Adipocyte (in vitro differentiated cells): ENCODE results near the gene ARHGEF19.
A peak's percentile ranks its signal among the peaks of the same experiment; 100 is the strongest.

Source experiments
- DNase-seq: peaks from one replicate; pipeline ENCODE4 v3.0.0-alpha.2; 2015; ENCODE audit warnings: low read depth
- H3K27me3 ChIP-seq: replicated peaks from 2 replicates; pipeline ENCODE4 v1.7.0; 2013; ENCODE audit warnings: mild to moderate bottlenecking, low read length, moderate library complexity; ENCODE audit not compliant: control insufficient read depth, insufficient read depth
- H3K36me3 ChIP-seq: 2 replicates; pipeline ENCODE4 v1.7.0; 2013; ENCODE audit warnings: low read length, mild to moderate bottlenecking, moderate library complexity; ENCODE audit not compliant: control insufficient read depth, insufficient read depth, severe bottlenecking
- H3K4me1 ChIP-seq: 2 replicates; pipeline ENCODE4 v1.7.0; 2013; ENCODE audit warnings: mild to moderate bottlenecking, low read length, moderate library complexity; ENCODE audit not compliant: control insufficient read depth, insufficient read depth
- H3K4me3 ChIP-seq: 2 replicates; pipeline ENCODE4 v1.7.0; 2013; ENCODE audit warnings: mild to moderate bottlenecking, low read length, moderate library complexity
- H3K9ac ChIP-seq: 2 replicates; pipeline ENCODE4 v1.7.0; 2013; ENCODE audit warnings: mild to moderate bottlenecking, low read length, moderate library complexity
- H3K9me3 ChIP-seq: 2 replicates; pipeline ENCODE4 v1.7.0; 2013; ENCODE audit warnings: mild to moderate bottlenecking, low read length, moderate library complexity; ENCODE audit not compliant: control insufficient read depth

The ARHGEF19 gene

DNA sequence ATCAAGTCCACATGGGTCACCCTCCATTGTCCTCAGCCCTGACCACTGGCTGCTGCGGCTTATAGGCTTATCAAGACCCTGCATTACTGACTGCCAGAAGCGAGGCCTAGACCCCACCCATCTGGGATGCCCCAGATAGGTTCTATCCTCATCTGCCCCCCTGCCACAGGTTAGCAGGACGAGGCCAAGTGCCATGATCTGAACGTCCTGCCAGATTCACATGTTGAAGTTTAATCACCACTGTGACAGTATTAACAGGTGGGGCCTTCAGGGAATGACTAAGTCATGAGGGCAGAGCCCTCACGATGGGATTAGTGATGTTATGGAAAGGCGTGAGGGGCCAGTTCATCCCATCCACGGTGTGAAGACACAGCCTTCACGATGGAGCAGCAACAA is 30.8 kb upstream of the ARHGEF19 start:
- Histone ChIP-seq H3K4me1 (peaks cover 8% of the 10 kb centered on the region), H3K9ac (no peak overlapping the region), H3K27me3 (no peaks in the 10 kb centered on the region), H3K4me3 (no peak overlapping the region), H3K36me3 (peaks cover 6% of the 10 kb centered on the region), H3K9me3 (no peaks in the 10 kb centered on the region)
- no peak for DNase-seq

DNA sequence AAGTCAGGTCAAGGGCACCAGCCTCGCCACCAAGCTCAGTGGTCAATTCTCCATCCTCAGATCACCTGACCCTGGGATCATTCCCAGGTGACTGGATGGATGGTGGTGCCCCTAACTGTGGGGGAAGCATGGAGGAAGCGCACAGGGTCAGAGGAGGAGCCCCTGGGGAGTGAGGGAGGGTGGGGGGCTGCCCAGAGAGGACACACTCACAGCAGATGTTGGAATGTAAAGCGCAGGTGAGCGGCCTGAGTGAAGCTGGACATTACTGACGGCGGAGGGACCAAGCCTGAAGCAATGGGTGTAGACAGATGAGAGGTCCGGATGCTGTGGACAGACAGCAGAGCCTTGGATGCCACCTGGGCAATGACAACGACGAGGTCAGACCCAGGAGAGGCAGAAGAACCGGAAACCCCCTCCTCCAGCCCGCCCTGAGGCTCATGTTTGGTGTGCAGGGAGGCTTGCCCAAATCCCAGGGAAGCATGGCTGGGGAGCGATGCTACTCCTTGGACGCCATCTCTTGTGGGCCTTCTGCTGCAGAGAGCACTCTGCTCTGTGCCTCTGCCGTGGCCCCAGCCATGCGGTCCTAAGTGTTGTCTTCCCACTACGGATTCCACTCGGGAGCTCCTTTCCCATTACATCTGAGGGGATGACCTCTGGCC is 30.2 kb upstream of the ARHGEF19 start:
- peaks cover 6% of the 10 kb centered on the region for H3K36me3 ChIP-seq
- H3K27me3 ChIP-seq = no peaks in the 10 kb centered on the region
- H3K9me3 ChIP-seq = no peaks in the 10 kb centered on the region
- peaks cover 6% of the 10 kb centered on the region for H3K4me1 ChIP-seq
- no peak overlapping the region for H3K9ac ChIP-seq
- H3K4me3 ChIP-seq = no peak overlapping the region
- DNase-seq = no peak

DNA sequence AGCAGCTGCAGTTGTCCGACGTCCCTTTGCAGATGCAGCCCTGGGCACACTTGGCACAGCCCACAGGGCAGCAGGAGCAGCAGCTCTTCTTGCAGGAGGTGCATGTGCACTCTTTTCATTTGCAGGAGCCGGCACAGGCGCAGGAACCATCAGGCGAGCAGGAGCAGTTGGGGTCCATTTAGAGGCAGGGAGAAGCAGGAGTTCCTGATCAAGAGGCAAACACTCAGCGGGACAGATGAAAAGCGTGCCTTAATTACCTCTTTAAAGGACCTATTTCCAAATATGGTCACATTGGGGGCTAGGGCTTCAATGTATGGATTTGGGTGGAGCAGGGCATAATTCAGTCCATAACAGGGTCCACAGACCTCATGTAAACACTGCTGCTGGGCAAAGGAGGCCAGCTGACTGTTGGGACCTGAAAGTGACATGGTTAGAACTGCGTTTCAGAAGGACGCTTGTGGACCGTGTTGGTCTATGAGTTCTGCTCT is 28.8 kb upstream of the ARHGEF19 start:
- Histone ChIP-seq H3K4me1 (peaks cover 15% of the 10 kb centered on the region), H3K36me3 (no peaks in the 10 kb centered on the region), H3K4me3 (no peak overlapping the region), H3K9me3 (no peaks in the 10 kb centered on the region), H3K9ac (no peak overlapping the region), H3K27me3 (no peaks in the 10 kb centered on the region)
- no peak for DNase-seq

DNA sequence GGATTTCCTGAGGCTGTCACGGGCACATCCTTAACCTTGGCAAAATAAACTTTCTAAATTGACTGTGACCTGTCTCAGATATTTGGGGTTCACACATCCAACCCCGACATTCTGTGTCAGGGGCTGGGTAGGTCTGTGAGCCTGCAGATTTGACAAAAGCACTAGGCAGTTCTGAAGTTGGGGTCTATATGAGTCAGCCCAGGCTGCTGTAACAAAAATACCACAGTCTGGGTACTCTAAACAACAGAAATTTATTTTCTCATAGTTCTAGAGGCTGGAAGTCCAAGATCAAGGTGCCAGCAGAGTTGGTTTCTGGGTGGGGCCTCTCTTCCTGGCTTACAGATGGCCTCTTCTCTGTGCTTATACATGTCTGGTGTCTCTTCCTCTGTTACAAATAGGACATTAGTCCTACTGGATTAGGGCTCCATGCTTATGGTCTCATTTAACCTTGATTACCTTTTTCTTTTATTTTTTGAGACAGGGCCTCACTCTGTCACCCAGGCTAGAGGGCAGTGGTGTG is 27.6 kb upstream of the ARHGEF19 start:
- Histone ChIP-seq H3K27me3 (no peaks in the 10 kb centered on the region), H3K36me3 (no peaks in the 10 kb centered on the region), H3K9me3 (no peaks in the 10 kb centered on the region), H3K4me3 (no peak overlapping the region), H3K4me1 (peaks cover 18% of the 10 kb centered on the region), H3K9ac (no peak overlapping the region)
- DNase-seq = no peak

DNA sequence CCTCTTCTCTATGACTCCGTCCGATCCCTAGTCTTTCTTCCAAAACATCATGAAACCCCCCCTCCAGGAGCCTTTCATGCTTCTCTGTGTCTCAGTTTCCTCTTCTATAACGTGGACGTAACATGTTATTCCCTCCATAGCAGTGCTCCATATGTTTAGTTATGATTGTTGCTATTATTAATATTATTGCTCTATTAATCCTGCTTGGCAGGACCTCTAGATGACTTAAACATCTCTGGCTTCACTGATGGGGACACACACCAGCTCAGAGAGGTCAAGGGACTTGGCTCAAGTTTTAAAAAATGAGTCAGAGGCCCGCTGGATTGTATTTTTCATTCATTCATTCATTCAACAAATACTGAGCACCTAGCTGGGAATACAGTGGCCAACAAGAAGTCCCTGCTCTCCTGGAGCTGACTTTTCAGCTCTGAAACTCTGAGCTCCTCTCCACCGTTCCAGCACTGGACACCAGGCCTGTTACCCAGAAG is 24.9 kb upstream of the ARHGEF19 start:
- H3K4me1 ChIP-seq = peaks cover 18% of the 10 kb centered on the region
- H3K9me3 ChIP-seq = no peaks in the 10 kb centered on the region
- peak overlapping the region; percentile 86 for H3K9ac ChIP-seq
- peak overlapping the region; percentile 84 for H3K4me3 ChIP-seq
- no peaks in the 10 kb centered on the region for H3K27me3 ChIP-seq
- peak; percentile 36 for DNase-seq
- no peaks in the 10 kb centered on the region for H3K36me3 ChIP-seq

DNA sequence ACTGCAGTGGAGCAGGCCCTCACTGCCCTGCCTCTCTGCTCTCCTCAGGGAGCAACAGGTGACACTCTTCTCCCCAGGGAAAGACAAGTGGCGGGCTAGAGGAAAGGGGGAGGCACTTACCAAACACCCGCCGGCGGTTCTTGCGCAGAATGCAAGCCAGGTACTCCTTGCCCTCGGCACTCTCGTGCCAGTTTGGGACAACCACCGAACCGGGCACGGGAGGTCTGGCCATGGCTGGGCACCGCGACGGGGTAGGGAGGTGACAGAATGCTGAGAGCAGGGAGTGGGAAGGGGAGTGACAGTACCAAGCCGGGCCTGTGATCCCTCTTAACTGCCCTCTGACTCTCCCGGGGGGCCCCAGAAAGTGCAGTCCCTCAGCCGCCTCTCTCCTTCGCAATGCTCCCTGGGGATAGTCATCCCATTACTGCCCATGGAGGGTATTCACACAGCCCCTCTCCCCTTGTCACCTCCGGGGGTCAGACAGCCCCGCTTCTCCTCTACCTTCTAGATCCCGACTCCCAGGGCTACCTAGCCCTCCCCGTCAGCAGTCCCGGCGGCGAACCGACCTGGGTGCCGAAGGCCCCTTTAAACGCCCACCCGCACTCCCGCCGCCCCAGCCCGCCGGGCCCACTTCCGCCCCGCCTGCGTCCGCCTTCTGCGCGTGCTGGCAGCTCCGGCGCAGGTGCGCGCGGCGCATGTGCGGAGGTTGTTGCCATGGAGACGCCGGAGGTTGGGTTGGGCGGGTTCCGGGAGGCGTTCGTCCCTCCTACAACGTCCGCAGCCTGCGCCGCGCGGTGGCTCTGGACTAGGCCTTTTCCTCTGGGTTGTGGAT is 24.3 kb upstream of the ARHGEF19 start, which contains the start of gene CPLANE2:
Gene CPLANE2 (minus strand): TSS at position 673 of the 832 bp plus-strand sequence. CDS start 441 bp downstream, at position 232.
- H3K9me3 ChIP-seq = no peaks in the 10 kb centered on the region
- no peaks in the 10 kb centered on the region for H3K27me3 ChIP-seq
- peak; percentile 98 for DNase-seq
- H3K9ac ChIP-seq = peak within 1 kb of the TSS; percentile 86
- H3K4me1 ChIP-seq = peaks cover 18% of the 10 kb centered on the region
- H3K36me3 ChIP-seq = no peaks in the 10 kb centered on the region
- peak within 1 kb of the TSS; percentile 84 for H3K4me3 ChIP-seq

DNA sequence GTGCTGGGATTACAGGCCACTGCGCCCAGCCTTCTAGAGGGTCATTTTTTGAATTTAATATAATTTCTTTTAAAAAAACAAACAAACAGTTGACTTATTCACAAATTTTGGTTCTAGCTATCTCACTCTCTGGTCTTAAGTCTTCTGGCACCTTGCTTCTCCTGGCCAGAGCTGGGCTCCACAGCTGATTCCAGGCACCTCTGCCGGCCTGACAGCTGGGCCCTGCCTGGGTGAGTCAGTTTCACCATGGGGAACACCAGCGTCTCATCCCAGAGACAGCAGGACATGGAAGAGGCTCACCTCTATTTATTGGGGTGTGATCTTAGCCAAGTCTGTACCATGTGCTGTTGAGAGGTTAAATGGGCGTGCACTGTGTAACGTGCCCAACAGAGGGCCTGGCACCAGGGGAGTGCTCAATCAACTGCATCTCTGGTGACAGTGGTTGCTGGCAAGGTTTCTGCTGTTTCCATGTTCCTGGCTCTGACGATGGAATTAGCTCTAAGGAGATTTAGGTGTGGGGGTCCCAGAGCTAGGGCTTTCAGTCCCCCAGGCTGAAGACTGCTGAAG is 23.6 kb upstream of the ARHGEF19 start:
- Histone ChIP-seq H3K4me1 (peaks cover 18% of the 10 kb centered on the region), H3K9ac (peak overlapping the region; percentile 86), H3K27me3 (no peaks in the 10 kb centered on the region), H3K36me3 (no peaks in the 10 kb centered on the region), H3K9me3 (no peaks in the 10 kb centered on the region), H3K4me3 (peak overlapping the region; percentile 84)
- peak; percentile 53 for DNase-seq

DNA sequence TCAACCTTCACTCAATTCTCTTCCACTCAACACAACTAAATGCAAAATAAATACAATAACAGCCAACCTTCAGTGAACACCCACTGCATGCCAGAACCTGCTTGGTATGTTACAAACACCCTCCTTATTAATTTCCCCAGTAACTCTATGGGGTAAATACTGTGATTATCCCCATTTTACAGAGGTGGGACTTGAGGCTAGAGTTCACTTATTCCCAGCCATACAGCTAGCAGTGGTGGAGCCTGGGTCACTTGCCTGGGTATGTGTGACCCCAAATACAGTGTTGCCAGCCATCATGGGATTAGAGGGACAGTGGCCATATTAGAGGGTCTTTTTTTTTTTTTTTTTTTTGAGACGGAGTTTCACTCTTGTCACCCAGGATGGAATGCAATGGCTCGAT is 22.9 kb upstream of the ARHGEF19 start:
- Histone ChIP-seq H3K4me3 (no peak overlapping the region), H3K36me3 (no peaks in the 10 kb centered on the region), H3K27me3 (no peaks in the 10 kb centered on the region), H3K4me1 (peaks cover 18% of the 10 kb centered on the region), H3K9ac (no peak overlapping the region), H3K9me3 (no peaks in the 10 kb centered on the region)
- no peak for DNase-seq

DNA sequence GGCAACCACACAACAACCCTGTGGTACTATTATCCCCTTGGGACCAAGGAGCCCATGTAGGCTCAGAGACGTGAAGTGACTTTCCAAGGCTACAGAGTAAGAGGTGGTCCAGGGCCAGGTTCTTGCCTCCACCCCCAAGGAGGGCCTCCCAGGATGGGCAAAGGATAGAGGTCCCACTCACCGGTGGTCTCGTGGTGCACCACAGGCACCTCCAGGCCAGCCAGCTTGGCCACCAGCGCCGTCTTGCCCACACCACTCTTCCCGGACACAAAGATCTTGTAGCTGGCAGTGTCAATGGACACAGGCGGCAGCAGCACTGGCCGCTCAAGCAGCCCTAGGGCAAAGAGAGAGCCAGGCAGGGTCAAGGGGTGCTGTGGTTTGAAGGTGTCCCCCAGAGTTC is 21.0 kb upstream of the ARHGEF19 start:
- H3K4me1 ChIP-seq = peaks cover 18% of the 10 kb centered on the region
- peaks cover 1% of the 10 kb centered on the region for H3K27me3 ChIP-seq
- H3K9ac ChIP-seq = no peak overlapping the region
- no peak for DNase-seq
- no peaks in the 10 kb centered on the region for H3K36me3 ChIP-seq
- no peaks in the 10 kb centered on the region for H3K9me3 ChIP-seq
- H3K4me3 ChIP-seq = no peak overlapping the region

DNA sequence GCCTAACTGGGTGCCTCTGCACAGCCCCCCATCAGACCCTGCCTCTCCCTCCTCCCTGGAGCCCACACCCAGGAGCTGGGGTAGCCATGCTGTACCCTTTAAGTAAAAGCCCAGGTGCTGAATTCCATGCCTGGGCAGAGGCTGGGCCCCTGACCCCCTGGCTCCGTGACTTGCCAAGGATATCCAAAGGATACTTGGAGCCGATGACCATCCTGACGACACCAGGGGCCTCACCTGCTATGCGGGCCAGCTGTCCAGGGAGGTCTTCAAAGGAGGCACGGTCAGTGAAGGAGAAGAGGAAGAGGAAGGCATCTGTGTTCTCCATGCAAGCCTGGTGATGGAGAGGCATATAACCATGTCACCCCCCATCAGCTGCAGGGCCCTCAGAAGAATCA is 19.9 kb upstream of the ARHGEF19 start:
- peaks cover 11% of the 10 kb centered on the region for H3K4me1 ChIP-seq
- no peak for DNase-seq
- H3K36me3 ChIP-seq = no peaks in the 10 kb centered on the region
- H3K9ac ChIP-seq = no peak overlapping the region
- H3K4me3 ChIP-seq = no peak overlapping the region
- peaks cover 12% of the 10 kb centered on the region for H3K27me3 ChIP-seq
- H3K9me3 ChIP-seq = no peaks in the 10 kb centered on the region
